ENCODE results near the gene NDE1. TPM values are rescaled to one million over a fixed set of nuclear protein-coding genes. Genes with fewer than 3 reads are reported as not detected.

NDE1 gene
- polyA plus RNA-seq, 1 of the 3 experiments (the other 2 are of a cell fraction), result 27.9 TPM

- TF ChIP-seq, protein P1, sequence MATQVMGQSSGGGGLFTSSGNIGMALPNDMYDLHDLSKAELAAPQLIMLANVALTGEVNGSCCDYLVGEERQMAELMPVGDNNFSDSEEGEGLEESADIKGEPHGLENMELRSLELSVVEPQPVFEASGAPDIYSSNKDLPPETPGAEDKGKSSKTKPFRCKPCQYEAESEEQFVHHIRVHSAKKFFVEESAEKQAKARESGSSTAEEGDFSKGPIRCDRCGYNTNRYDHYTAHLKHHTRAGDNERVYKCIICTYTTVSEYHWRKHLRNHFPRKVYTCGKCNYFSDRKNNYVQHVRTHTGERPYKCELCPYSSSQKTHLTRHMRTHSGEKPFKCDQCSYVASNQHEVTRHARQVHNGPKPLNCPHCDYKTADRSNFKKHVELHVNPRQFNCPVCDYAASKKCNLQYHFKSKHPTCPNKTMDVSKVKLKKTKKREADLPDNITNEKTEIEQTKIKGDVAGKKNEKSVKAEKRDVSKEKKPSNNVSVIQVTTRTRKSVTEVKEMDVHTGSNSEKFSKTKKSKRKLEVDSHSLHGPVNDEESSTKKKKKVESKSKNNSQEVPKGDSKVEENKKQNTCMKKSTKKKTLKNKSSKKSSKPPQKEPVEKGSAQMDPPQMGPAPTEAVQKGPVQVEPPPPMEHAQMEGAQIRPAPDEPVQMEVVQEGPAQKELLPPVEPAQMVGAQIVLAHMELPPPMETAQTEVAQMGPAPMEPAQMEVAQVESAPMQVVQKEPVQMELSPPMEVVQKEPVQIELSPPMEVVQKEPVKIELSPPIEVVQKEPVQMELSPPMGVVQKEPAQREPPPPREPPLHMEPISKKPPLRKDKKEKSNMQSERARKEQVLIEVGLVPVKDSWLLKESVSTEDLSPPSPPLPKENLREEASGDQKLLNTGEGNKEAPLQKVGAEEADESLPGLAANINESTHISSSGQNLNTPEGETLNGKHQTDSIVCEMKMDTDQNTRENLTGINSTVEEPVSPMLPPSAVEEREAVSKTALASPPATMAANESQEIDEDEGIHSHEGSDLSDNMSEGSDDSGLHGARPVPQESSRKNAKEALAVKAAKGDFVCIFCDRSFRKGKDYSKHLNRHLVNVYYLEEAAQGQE (IDR thresholded peaks at IDR 0.05; ENCODE audit: low read depth, low read length), result no peak
- TF ChIP-seq FOXM1 (IDR thresholded peaks at IDR 0.05; ENCODE audit: low read depth) (no peak), EP300 (IDR thresholded peaks at IDR 0.05; ENCODE audit: borderline replicate concordance in 1 of 2, low read depth in 1 of 2, low read length in 1 of 2) (no peak), IRF3 (IDR thresholded peaks at IDR 0.05; ENCODE audit: low read depth, low read length) (no peak), CTCF (IDR thresholded peaks at IDR 0.05) (no peak), JUND (IDR thresholded peaks at IDR 0.05) (no peak), EZH2phosphoT487 (IDR thresholded peaks at IDR 0.05; ENCODE audit: borderline replicate concordance, low read depth) (no peak), SMC3 (IDR thresholded peaks at IDR 0.05; ENCODE audit: low read depth, low read length) (no peak)
These were observed 107.7 kb downstream of the NDE1 start (continued) for GRCh38 chr16:15757630-15758251.

DNA sequence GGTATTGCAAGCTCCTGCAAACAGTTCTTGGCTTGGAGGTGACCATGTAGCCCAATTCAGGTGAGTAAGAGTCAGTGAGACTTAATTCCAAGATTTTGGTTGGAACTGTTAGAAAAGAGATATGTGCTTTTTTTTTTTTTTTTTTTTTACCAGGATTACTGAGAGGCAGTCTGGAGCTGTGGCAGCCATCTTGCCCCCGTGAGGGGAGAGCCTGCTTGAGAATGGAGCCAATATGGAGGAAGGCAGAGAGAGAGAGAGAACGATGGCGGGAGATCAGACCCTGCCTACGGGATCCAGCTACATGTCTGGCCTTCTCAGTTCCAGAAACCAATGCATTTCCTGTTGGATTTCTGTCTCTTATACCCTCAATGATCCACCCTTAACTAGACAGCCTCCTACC is 109.0 kb downstream of the NDE1 start:
- 68% methylated on average over 4 of the region's 4 CpGs for WGBS (ENCODE audit: low lambda C conversion rate)
- Histone ChIP-seq H3K27me3 (ENCODE audit: insufficient read depth) (peaks cover 4% of the 10 kb centered on the region; the same call in 1 of the 2 replicates), H3K27ac (ENCODE audit: low read depth in 2 of 2, low read length in 1 of 2) (no peak overlapping the region), H2AFZ (ENCODE audit: low read depth) (no peak overlapping the region), H3K4me3 (ENCODE audit: low read depth in 2 of 2, low read length in 1 of 2) (no peak overlapping the region), H3K4me1 (ENCODE audit: control insufficient read depth in 1 of 2, insufficient read depth in 2 of 2, low read depth in 1 of 2, low read length in 1 of 2) (no peaks in the 10 kb centered on the region), H3K9me3 (no peaks in the 10 kb centered on the region), H3K9ac (no peak overlapping the region), H3K79me2 (ENCODE audit: insufficient read depth) (no peaks in the 10 kb centered on the region), H3K4me2 (no peak overlapping the region), H3K36me3 (replicated peaks in 1 of 2; ENCODE audit: control insufficient read depth in 1 of 2, insufficient read depth in 2 of 2, low read length in 1 of 2) (no peaks in the 10 kb centered on the region), H3K9me2 (no peaks in the 10 kb centered on the region), H4K20me1 (ENCODE audit: insufficient read depth) (no peaks in the 10 kb centered on the region), H3F3A (replicated peaks; ENCODE audit: insufficient read depth) (no peaks in the 10 kb centered on the region)
- no peak for DNase-seq
- CTCF ChIA-PET, result interaction anchor here (1.2 kb wide), 1 partner anchor 63 kb away, joined by 4 read pairs; no protein-coding TSS in a partner anchor
- POLR2A ChIA-PET, result no interaction called here
- TF ChIP-seq IRF3 (IDR thresholded peaks at IDR 0.05; ENCODE audit: low read depth, low read length), result no peak
- TF ChIP-seq TCF12 (IDR thresholded peaks at IDR 0.05), result no peak
- no peak for TF ChIP-seq NRF1 (IDR thresholded peaks at IDR 0.05; ENCODE audit: low read depth, low read length)
- TF ChIP-seq, protein P2, sequence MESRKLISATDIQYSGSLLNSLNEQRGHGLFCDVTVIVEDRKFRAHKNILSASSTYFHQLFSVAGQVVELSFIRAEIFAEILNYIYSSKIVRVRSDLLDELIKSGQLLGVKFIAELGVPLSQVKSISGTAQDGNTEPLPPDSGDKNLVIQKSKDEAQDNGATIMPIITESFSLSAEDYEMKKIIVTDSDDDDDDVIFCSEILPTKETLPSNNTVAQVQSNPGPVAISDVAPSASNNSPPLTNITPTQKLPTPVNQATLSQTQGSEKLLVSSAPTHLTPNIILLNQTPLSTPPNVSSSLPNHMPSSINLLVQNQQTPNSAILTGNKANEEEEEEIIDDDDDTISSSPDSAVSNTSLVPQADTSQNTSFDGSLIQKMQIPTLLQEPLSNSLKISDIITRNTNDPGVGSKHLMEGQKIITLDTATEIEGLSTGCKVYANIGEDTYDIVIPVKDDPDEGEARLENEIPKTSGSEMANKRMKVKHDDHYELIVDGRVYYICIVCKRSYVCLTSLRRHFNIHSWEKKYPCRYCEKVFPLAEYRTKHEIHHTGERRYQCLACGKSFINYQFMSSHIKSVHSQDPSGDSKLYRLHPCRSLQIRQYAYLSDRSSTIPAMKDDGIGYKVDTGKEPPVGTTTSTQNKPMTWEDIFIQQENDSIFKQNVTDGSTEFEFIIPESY (IDR thresholded peaks at IDR 0.05; ENCODE audit: borderline replicate concordance, low read depth), result no peak
- TF ChIP-seq NFIC (IDR thresholded peaks at IDR 0.05; ENCODE audit: borderline replicate concordance), result no peak
- TF ChIP-seq, protein P3, sequence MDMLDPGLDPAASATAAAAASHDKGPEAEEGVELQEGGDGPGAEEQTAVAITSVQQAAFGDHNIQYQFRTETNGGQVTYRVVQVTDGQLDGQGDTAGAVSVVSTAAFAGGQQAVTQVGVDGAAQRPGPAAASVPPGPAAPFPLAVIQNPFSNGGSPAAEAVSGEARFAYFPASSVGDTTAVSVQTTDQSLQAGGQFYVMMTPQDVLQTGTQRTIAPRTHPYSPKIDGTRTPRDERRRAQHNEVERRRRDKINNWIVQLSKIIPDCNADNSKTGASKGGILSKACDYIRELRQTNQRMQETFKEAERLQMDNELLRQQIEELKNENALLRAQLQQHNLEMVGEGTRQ (IDR thresholded peaks at IDR 0.05; ENCODE audit: borderline replicate concordance, low read depth, low read length), result no peak
- TF ChIP-seq, protein P1 (IDR thresholded peaks at IDR 0.05; ENCODE audit: low read depth, low read length), result no peak
- TF ChIP-seq EZH2phosphoT487 (IDR thresholded peaks at IDR 0.05; ENCODE audit: borderline replicate concordance, low read depth), result no peak

All from SK-N-SH (cell line).